Measurements from ENCODE around the gene ASB18.

Gene ASB18

GRCh38 chr2:236237468-236238190 lies 26.6 kb downstream of the ASB18 start:
- no peaks in the 10 kb centered on the region for H3K79me2 ChIP-seq (ENCODE audit: insufficient read depth, low read length)
- H3K27me3 ChIP-seq (ENCODE audit: insufficient read depth, low read length) = no peaks in the 10 kb centered on the region
- H3K9me2 ChIP-seq (ENCODE audit: low read depth, low read length) = no peaks in the 10 kb centered on the region
- no peak overlapping the region for H3K27ac ChIP-seq (ENCODE audit: low read depth, low read length, poor library complexity, severe bottlenecking)
- no peak overlapping the region for H2AFZ ChIP-seq (ENCODE audit: low read length)
- H3K4me2 ChIP-seq (ENCODE audit: low read length) = no peak overlapping the region
- no peaks in the 10 kb centered on the region for H3K36me3 ChIP-seq (ENCODE audit: insufficient read depth, low read length)
- H3K9ac ChIP-seq (ENCODE audit: low read length) = no peak overlapping the region
- no peaks in the 10 kb centered on the region for H3K4me1 ChIP-seq (ENCODE audit: insufficient read depth, low read length, severe bottlenecking)
- no peaks in the 10 kb centered on the region for H3F3A ChIP-seq (ENCODE audit: insufficient read depth, low read length)
- TF ChIP-seq EZH2 (IDR thresholded peaks at IDR 0.05; ENCODE audit: borderline replicate concordance, low read length) (no peak), CTCF (IDR thresholded peaks at IDR 0.05; ENCODE audit: low read length) (no peak)
- no peaks in the 10 kb centered on the region for H3K9me3 ChIP-seq (ENCODE audit: low read length)
- H4K20me1 ChIP-seq (ENCODE audit: insufficient read depth, low read length) = no peaks in the 10 kb centered on the region
- no peak overlapping the region for H3K4me3 ChIP-seq (ENCODE audit: low read depth, low read length, poor library complexity, severe bottlenecking)

- Histone ChIP-seq H3K79me2 (ENCODE audit: insufficient read depth, low read length) (no peaks in the 10 kb centered on the region), H3K4me3 (ENCODE audit: low read depth, low read length, poor library complexity, severe bottlenecking) (no peak overlapping the region), H3K9ac (ENCODE audit: low read length) (no peak overlapping the region), H3K4me1 (ENCODE audit: insufficient read depth, low read length, severe bottlenecking) (no peaks in the 10 kb centered on the region), H3K9me2 (ENCODE audit: low read depth, low read length) (no peaks in the 10 kb centered on the region), H3K27ac (ENCODE audit: low read depth, low read length, poor library complexity, severe bottlenecking) (no peak overlapping the region), H3K4me2 (ENCODE audit: low read length) (no peak overlapping the region), H2AFZ (ENCODE audit: low read length) (no peak overlapping the region), H3K27me3 (ENCODE audit: insufficient read depth, low read length) (no peaks in the 10 kb centered on the region), H4K20me1 (ENCODE audit: insufficient read depth, low read length) (no peaks in the 10 kb centered on the region), H3K36me3 (ENCODE audit: insufficient read depth, low read length) (no peaks in the 10 kb centered on the region), H3K9me3 (ENCODE audit: low read length) (no peaks in the 10 kb centered on the region), H3F3A (ENCODE audit: insufficient read depth, low read length) (no peaks in the 10 kb centered on the region)
- TF ChIP-seq CTCF (IDR thresholded peaks at IDR 0.05; ENCODE audit: low read length) = no peak
- TF ChIP-seq EZH2 (IDR thresholded peaks at IDR 0.05; ENCODE audit: borderline replicate concordance, low read length) = no peak
Measured at GRCh38 chr2:236236559-236237452, 27.4 kb downstream of the ASB18 start.

GRCh38 chr2:236229186-236229585 lies 35.0 kb downstream of the ASB18 start:
- no peak overlapping the region for H2AFZ ChIP-seq (ENCODE audit: low read length)
- H3K9me3 ChIP-seq (ENCODE audit: low read length) = no peaks in the 10 kb centered on the region
- H3K4me2 ChIP-seq (ENCODE audit: low read length) = no peak overlapping the region
- H3K79me2 ChIP-seq (ENCODE audit: insufficient read depth, low read length) = no peaks in the 10 kb centered on the region
- no peaks in the 10 kb centered on the region for H3F3A ChIP-seq (ENCODE audit: insufficient read depth, low read length)
- TF ChIP-seq EZH2 (IDR thresholded peaks at IDR 0.05; ENCODE audit: borderline replicate concordance, low read length) (no peak), CTCF (IDR thresholded peaks at IDR 0.05; ENCODE audit: low read length) (no peak)
- H3K9ac ChIP-seq (ENCODE audit: low read length) = no peak overlapping the region
- no peaks in the 10 kb centered on the region for H3K9me2 ChIP-seq (ENCODE audit: low read depth, low read length)
- H3K4me3 ChIP-seq (ENCODE audit: low read depth, low read length, poor library complexity, severe bottlenecking) = no peak overlapping the region
- no peaks in the 10 kb centered on the region for H3K4me1 ChIP-seq (ENCODE audit: insufficient read depth, low read length, severe bottlenecking)
- no peak overlapping the region for H3K27ac ChIP-seq (ENCODE audit: low read depth, low read length, poor library complexity, severe bottlenecking)
- no peaks in the 10 kb centered on the region for H4K20me1 ChIP-seq (ENCODE audit: insufficient read depth, low read length)
- H3K27me3 ChIP-seq (ENCODE audit: insufficient read depth, low read length) = no peaks in the 10 kb centered on the region
- no peaks in the 10 kb centered on the region for H3K36me3 ChIP-seq (ENCODE audit: insufficient read depth, low read length)

Measured in OCI-LY1 (cell line).